K562 (cell line): ENCODE results near the gene KIAA2012.

Experiments used
- CTCF ChIP-seq, 3 experiments: IDR thresholded peaks in 2 of 3; conservative IDR thresholded peaks in 1 of 3; 2 replicates each; pipeline ENCODE4 v1.5.1; 2011 to 2012; ENCODE audit warnings: low read length in 3 of 3, mild to moderate bottlenecking in 3 of 3, control low read depth in 2 of 3, improper control_type of control experiment in 1 of 3, inconsistent platforms in 1 of 3, low read depth in 1 of 3, mixed read lengths in 1 of 3, moderate library complexity in 1 of 3; ENCODE audit not compliant: insufficient read depth in 2 of 3
- KLF16 ChIP-seq: IDR thresholded peaks from 2 replicates; pipeline ENCODE4 v1.6.1; 2016; ENCODE audit warnings: antibody characterized with exemption
- MXI1 ChIP-seq: IDR thresholded peaks from 2 replicates; pipeline ENCODE4 v1.6.1; 2011; ENCODE audit warnings: low read depth, mild to moderate bottlenecking, improper control_type of control experiment, low read length
- NFRKB ChIP-seq: fragments of 450-650 bp; IDR thresholded peaks from 2 replicates; pipeline ENCODE4 v1.6.1; 2016; ENCODE audit warnings: low read depth
- POLR2G ChIP-seq: fragments of 200-400 bp; formaldehyde crosslinking; IDR thresholded peaks from 2 replicates; pipeline ENCODE4 v1.6.1; 2017; ENCODE audit warnings: low read depth, mild to moderate bottlenecking, antibody characterized with exemption, low read length, moderate library complexity
- RAD21 ChIP-seq, 2 experiments: fragments of 250-450 bp in 1 of 2; fragments of 450-650 bp in 1 of 2; sonication (Bioruptor Pico) in 1 of 2; formaldehyde crosslinking in 1 of 2; IDR thresholded peaks in 1 of 2; conservative IDR thresholded peaks in 1 of 2; 2 replicates each; pipeline versions ENCODE4 v1.4.0 to v1.8.0; 2020 to 2022; ENCODE audit warnings: mild to moderate bottlenecking in 2 of 2, moderate library complexity in 1 of 2
- TAF1 ChIP-seq: IDR thresholded peaks from 2 replicates; pipeline ENCODE4 v1.6.1; 2011; ENCODE audit warnings: mild to moderate bottlenecking, low read length, moderate library complexity; ENCODE audit not compliant: insufficient read depth, control insufficient read depth, severe bottlenecking; ENCODE audit errors: extremely low read depth
- TBP ChIP-seq: optimal IDR thresholded peaks from 2 replicates; pipeline ENCODE3; 2011; ENCODE audit warnings: low read depth, low read length, improper control_type of control experiment
- ZNF174 ChIP-seq: fragments of 250-450 bp; sonication (Bioruptor Pico); IDR thresholded peaks from 2 replicates; pipeline ENCODE4 v1.4.0; 2020; ENCODE audit warnings: mild to moderate bottlenecking
- ZNF699 ChIP-seq: fragments of 250-450 bp; sonication (Bioruptor Pico); IDR thresholded peaks from 2 replicates; pipeline ENCODE4 v1.8.0; 2021; ENCODE audit warnings: mild to moderate bottlenecking, moderate library complexity; ENCODE audit not compliant: insufficient replicate concordance

- TF ChIP-seq TBP: no peak
- no peak for TF ChIP-seq ZNF174 (CRISPR knock-in tag)
- TF ChIP-seq CTCF (IDR thresholded peaks at IDR 0.05 in 2 of 3, conservative IDR thresholded peaks at IDR 0.05 in 1 of 3; ENCODE audit: insufficient read depth in 2 of 3, low read depth in 1 of 3, low read length in 3 of 3): no peak
- no peak for TF ChIP-seq NFRKB
- TF ChIP-seq POLR2G: no peak
- no peak for TF ChIP-seq ZNF699
- TF ChIP-seq MXI1: no peak
- no peak for TF ChIP-seq RAD21 (CRISPR knock-in tag; conservative IDR thresholded peaks at IDR 0.05 in 1 of 2, IDR thresholded peaks at IDR 0.05 in 1 of 2)
- no peak for TF ChIP-seq TAF1
- no peak for TF ChIP-seq KLF16
Observed at GRCh38 chr2:202084265-202084664, 11.2 kb downstream of the KIAA2012 start.
